Neural cell (in vitro differentiated cells): ENCODE data around the gene TMEM164.

Experiments
- CTCF ChIP-seq: fragments of 450-650 bp; IDR thresholded peaks from 2 replicates; pipeline ENCODE4 v1.5.1; 2014; ENCODE audit warnings: antibody characterized with exemption, mild to moderate bottlenecking, moderate library complexity; ENCODE audit not compliant: poor library complexity, severe bottlenecking
- EP300 ChIP-seq: fragments of 450-650 bp; conservative IDR thresholded peaks from 2 replicates; pipeline ENCODE4 v1.6.1; 2014; ENCODE audit warnings: antibody characterized with exemption, mild to moderate bottlenecking, moderate library complexity; ENCODE audit not compliant: poor library complexity, severe bottlenecking
- EZH2 ChIP-seq: fragments of 200-600, 300-800 bp; shearing (Covaris generic), sonication (generic); IDR thresholded peaks from 2 replicates; pipeline ENCODE4 v1.6.1; 2014; ENCODE audit warnings: antibody characterized with exemption, low read length, borderline replicate concordance, mild to moderate bottlenecking; ENCODE audit not compliant: insufficient read depth, poor library complexity, severe bottlenecking
- SMC3 ChIP-seq: fragments of 450-650 bp; conservative IDR thresholded peaks from 2 replicates; pipeline ENCODE4 v1.6.1; 2014; ENCODE audit warnings: antibody characterized with exemption, mild to moderate bottlenecking, moderate library complexity; ENCODE audit not compliant: poor library complexity
- TAF1 ChIP-seq: IDR thresholded peaks from 2 replicates; pipeline ENCODE4 v1.6.1; 2012; ENCODE audit warnings: low read depth

GRCh38 chrX:110086916-110087484 lies 84.1 kb downstream of the TMEM164 start:
- TF ChIP-seq EZH2 = no peak
- TF ChIP-seq CTCF = no peak
- no peak for TF ChIP-seq EP300
- TF ChIP-seq TAF1 = no peak
- no peak for TF ChIP-seq SMC3
